DND-41 (cell line): ENCODE results near the gene NKX3-2.

Experiments used
- ATAC-seq: fragments of 200-7000 bp; cut with Tn5 transposase; 3 replicates; pipeline ENCODE4 v1.9.1; 2021; ENCODE audit warnings: low read depth; ENCODE audit not compliant: insufficient read depth
- DNase-seq: peaks from one replicate; pipeline ENCODE4 v3.0.0-alpha.2; 2020
- H2AFZ ChIP-seq: 2 replicates; pipeline ENCODE4 v1.6.0; 2012; ENCODE audit warnings: low read depth, low read length
- H3K27ac ChIP-seq: 2 replicates; pipeline ENCODE4 v1.5.1; 2012; ENCODE audit warnings: low read length, inconsistent platforms
- H3K27me3 ChIP-seq: fragments of 200-600 bp; sonication (generic); 2 replicates; pipeline ENCODE4 v1.6.0; 2012; ENCODE audit warnings: low read length, mild to moderate bottlenecking, inconsistent platforms; ENCODE audit not compliant: insufficient read depth, poor library complexity
- H3K36me3 ChIP-seq: 2 replicates; pipeline ENCODE4 v1.5.1; 2012; ENCODE audit warnings: low read length, inconsistent platforms; ENCODE audit not compliant: insufficient read depth
- H3K4me1 ChIP-seq: 2 replicates; pipeline ENCODE4 v1.5.1; 2012; ENCODE audit warnings: mild to moderate bottlenecking, low read length; ENCODE audit not compliant: insufficient read depth
- H3K4me2 ChIP-seq: 2 replicates; pipeline ENCODE4 v1.6.0; 2012; ENCODE audit warnings: mild to moderate bottlenecking, moderate library complexity, low read length, inconsistent platforms; ENCODE audit not compliant: insufficient read depth
- H3K4me3 ChIP-seq, 2 experiments: fragments of 200-600 bp in 1 of 2; shearing (Covaris generic) in 1 of 2; 2 replicates each; pipeline ENCODE4 v1.5.1; 2012 to 2016; ENCODE audit warnings: inconsistent platforms in 2 of 2, low read length in 2 of 2, mild to moderate bottlenecking in 2 of 2, low read depth in 1 of 2, moderate library complexity in 1 of 2
- H3K79me2 ChIP-seq: 2 replicates; pipeline ENCODE4 v1.6.0; 2012; ENCODE audit warnings: low read length, inconsistent platforms; ENCODE audit not compliant: insufficient read depth
- H3K9ac ChIP-seq: 2 replicates; pipeline ENCODE4 v1.6.0; 2012; ENCODE audit warnings: low read depth, mild to moderate bottlenecking, inconsistent platforms, low read length, moderate library complexity
- H3K9me3 ChIP-seq: 2 replicates; pipeline ENCODE4 v1.5.1; 2012; ENCODE audit warnings: low read length, moderate library complexity, mild to moderate bottlenecking, inconsistent platforms; ENCODE audit not compliant: insufficient read depth, severe bottlenecking
- H4K20me1 ChIP-seq: 2 replicates; pipeline ENCODE4 v1.6.0; 2012; ENCODE audit warnings: low read length; ENCODE audit not compliant: insufficient read depth
- EZH2 ChIP-seq: IDR thresholded peaks from 3 replicates; pipeline ENCODE4 v1.6.1; 2012; ENCODE audit warnings: borderline replicate concordance, low read depth, mild to moderate bottlenecking, moderate library complexity, low read length, inconsistent platforms; ENCODE audit not compliant: severe bottlenecking
- TF ChIP-seq, protein P1 (sequence below): IDR thresholded peaks from 2 replicates; pipeline ENCODE4 v1.5.1; 2012; ENCODE audit warnings: borderline replicate concordance, low read length, moderate library complexity, mild to moderate bottlenecking; ENCODE audit not compliant: poor library complexity, severe bottlenecking; ENCODE audit errors: extremely low read depth

NKX3-2 gene

DNA sequence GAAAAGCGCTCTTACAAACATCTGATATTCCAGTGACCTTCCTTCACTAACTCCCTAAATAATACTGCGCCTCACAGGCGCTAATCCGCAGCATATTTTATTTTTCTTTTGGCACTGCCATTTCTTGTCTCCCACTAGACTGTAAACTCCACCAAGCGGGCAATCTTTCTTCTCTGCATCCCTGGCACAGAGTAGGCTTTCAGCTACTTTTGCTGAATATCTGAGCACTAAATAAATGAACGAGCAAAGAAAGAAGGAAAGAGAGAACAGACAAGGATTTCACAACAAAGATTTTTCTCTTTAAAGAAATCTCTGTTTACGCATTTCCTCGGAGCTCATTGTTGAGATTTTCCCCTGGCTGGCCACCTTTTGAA is 12.7 kb downstream of the NKX3-2 start:
- DNase-seq (no peak), ATAC-seq (no peak)
- H3K9me3 ChIP-seq, result no peaks in the 10 kb centered on the region
- H2AFZ ChIP-seq, result no peak overlapping the region
- no peak overlapping the region for H3K27ac ChIP-seq
- no peak overlapping the region for H3K4me3 ChIP-seq
- H4K20me1 ChIP-seq, result no peaks in the 10 kb centered on the region
- no peaks in the 10 kb centered on the region for H3K27me3 ChIP-seq
- TF ChIP-seq, protein P1, sequence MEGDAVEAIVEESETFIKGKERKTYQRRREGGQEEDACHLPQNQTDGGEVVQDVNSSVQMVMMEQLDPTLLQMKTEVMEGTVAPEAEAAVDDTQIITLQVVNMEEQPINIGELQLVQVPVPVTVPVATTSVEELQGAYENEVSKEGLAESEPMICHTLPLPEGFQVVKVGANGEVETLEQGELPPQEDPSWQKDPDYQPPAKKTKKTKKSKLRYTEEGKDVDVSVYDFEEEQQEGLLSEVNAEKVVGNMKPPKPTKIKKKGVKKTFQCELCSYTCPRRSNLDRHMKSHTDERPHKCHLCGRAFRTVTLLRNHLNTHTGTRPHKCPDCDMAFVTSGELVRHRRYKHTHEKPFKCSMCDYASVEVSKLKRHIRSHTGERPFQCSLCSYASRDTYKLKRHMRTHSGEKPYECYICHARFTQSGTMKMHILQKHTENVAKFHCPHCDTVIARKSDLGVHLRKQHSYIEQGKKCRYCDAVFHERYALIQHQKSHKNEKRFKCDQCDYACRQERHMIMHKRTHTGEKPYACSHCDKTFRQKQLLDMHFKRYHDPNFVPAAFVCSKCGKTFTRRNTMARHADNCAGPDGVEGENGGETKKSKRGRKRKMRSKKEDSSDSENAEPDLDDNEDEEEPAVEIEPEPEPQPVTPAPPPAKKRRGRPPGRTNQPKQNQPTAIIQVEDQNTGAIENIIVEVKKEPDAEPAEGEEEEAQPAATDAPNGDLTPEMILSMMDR, result no peak
- TF ChIP-seq EZH2, result no peak
- no peaks in the 10 kb centered on the region for H3K36me3 ChIP-seq
- H3K4me1 ChIP-seq, result no peaks in the 10 kb centered on the region
- H3K79me2 ChIP-seq, result no peaks in the 10 kb centered on the region
- no peak overlapping the region for H3K4me2 ChIP-seq
- no peak overlapping the region for H3K9ac ChIP-seq

DNA sequence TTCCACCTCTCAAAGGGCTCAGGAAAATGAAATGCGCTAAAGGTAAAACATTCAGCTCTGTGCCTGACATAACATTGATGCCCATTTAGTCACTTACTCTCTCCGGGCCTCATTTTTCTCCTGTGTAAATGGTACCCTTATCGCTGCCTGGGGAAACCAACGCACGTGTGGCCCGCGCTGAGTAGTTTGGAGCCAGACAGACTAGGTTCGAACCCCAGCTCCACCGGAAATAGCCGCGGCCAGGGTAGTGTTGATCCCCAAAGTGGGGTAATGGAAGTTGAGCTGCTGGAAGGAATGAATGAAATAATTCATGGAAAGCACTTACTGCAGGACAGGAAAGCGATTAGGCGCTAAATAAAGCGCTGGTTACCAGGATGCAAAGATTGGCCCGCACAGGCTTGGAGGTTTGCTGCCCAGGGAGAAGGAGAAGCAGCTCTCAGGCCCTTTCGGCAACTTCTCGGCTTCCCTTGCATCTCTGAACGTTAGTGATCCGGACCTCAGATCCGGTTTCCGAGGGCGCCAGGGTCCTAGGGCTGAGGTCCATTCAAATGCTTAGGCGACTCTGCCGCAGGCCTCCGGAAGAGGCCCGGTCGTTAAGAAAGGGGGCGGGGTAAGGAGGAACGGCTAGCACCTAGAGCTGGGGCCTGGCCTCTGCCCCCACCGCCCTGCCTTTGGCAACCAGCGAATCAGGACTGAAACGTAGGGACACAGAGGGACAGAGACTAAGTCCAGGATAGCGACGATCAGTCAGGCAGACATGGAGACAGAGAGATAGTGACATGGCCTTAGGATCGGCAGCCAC is 13.3 kb downstream of the NKX3-2 start:
- no peaks in the 10 kb centered on the region for H3K36me3 ChIP-seq
- ATAC-seq (no peak), DNase-seq (no peak)
- no peaks in the 10 kb centered on the region for H3K4me1 ChIP-seq
- no peaks in the 10 kb centered on the region for H3K27me3 ChIP-seq
- no peak overlapping the region for H3K27ac ChIP-seq
- no peaks in the 10 kb centered on the region for H3K9me3 ChIP-seq
- no peak for TF ChIP-seq EZH2
- TF ChIP-seq, protein P1, result no peak
- H3K4me3 ChIP-seq, result no peak overlapping the region
- H2AFZ ChIP-seq, result no peak overlapping the region
- H4K20me1 ChIP-seq, result no peaks in the 10 kb centered on the region
- H3K4me2 ChIP-seq, result no peak overlapping the region
- H3K79me2 ChIP-seq, result no peaks in the 10 kb centered on the region
- H3K9ac ChIP-seq, result no peak overlapping the region

DNA sequence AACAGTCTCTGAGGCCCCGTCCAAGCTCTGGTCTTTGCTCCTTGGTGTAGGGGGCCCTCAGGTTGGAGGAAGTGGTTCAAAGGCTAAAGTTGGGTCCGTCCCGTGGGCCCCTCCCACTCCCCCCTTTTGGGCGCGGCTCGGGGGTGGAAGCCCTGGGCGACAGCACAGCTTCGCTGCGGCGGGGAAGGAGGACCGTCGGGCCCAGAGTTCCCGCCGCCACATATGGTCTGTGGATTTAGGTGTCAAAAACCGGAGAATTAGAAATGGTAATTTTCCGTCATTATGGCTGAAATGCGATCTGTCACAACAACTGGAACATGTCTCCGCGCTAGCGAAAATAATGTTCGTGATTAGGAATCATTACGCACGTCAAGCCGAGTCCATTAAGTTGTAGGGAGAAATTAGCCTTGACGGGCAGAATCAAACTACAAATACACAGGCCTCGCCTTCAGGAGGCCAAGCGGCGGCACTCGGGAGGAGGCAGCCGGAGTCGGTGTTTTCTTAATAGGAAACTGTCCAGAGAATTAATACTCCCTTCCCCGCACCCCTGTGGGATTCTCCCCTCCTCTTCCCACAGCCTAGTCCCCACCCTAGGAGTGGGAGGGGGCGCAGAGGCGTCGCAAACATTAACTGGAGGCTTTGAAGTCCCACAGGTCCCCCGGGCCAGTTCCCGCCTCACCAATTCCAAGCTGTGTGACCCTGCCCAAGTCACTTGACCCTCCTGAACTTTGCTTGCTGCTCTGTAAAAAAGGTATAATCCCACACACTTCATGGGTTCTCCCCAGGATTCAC is 15.0 kb downstream of the NKX3-2 start:
- Histone ChIP-seq H3K27ac (no peak overlapping the region), H3K4me2 (no peak overlapping the region), H3K9me3 (no peaks in the 10 kb centered on the region), H3K36me3 (no peaks in the 10 kb centered on the region), H3K27me3 (no peaks in the 10 kb centered on the region), H3K79me2 (no peaks in the 10 kb centered on the region), H3K9ac (no peak overlapping the region), H3K4me3 (no peak overlapping the region), H3K4me1 (no peaks in the 10 kb centered on the region), H2AFZ (no peak overlapping the region), H4K20me1 (no peaks in the 10 kb centered on the region)
- TF ChIP-seq EZH2, result no peak
- TF ChIP-seq, protein P1, result no peak
- DNase-seq (no peak), ATAC-seq (no peak)
